ENCODE measurements around the gene KIAA0753.

DNA sequence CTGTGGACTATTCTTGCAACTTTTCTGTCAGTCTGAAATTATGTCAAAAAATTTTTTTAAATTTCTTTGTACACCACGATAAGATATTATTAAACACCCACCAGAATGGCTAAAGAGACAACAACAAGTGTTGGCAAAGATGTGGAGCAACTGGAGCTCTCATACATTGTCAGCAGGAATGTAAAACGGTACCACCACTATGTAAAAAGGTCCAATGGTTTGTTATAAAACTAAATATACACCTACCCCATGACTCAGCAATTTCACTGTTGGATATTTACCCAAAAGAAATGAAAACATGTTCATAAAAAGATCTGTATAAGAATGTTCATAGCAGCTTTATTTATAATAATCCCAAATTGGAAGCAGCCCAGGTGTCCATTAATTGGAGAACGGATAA is 7.2 kb downstream of the KIAA0753 start:
- TF ChIP-seq, protein P1, sequence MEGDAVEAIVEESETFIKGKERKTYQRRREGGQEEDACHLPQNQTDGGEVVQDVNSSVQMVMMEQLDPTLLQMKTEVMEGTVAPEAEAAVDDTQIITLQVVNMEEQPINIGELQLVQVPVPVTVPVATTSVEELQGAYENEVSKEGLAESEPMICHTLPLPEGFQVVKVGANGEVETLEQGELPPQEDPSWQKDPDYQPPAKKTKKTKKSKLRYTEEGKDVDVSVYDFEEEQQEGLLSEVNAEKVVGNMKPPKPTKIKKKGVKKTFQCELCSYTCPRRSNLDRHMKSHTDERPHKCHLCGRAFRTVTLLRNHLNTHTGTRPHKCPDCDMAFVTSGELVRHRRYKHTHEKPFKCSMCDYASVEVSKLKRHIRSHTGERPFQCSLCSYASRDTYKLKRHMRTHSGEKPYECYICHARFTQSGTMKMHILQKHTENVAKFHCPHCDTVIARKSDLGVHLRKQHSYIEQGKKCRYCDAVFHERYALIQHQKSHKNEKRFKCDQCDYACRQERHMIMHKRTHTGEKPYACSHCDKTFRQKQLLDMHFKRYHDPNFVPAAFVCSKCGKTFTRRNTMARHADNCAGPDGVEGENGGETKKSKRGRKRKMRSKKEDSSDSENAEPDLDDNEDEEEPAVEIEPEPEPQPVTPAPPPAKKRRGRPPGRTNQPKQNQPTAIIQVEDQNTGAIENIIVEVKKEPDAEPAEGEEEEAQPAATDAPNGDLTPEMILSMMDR (conservative IDR thresholded peaks at IDR 0.05; ENCODE audit: low read depth, low read length): no peak
- no peak for TF ChIP-seq RFX5 (IDR thresholded peaks at IDR 0.05; ENCODE audit: low read depth, low read length)
- TF ChIP-seq POLR2A (IDR thresholded peaks at IDR 0.05; ENCODE audit: low read depth, low read length): no peak
- no peak for TF ChIP-seq CHD1 (IDR thresholded peaks at IDR 0.05; ENCODE audit: low read depth, low read length)
- TF ChIP-seq BHLHE40 (IDR thresholded peaks at IDR 0.05; ENCODE audit: low read depth, low read length): no peak
- no peak for TF ChIP-seq RCOR1 (IDR thresholded peaks at IDR 0.05; ENCODE audit: insufficient replicate concordance, low read length)
- no peak for TF ChIP-seq CEBPB (IDR thresholded peaks at IDR 0.05; ENCODE audit: low read depth, low read length)
- no peak for TF ChIP-seq MAZ (IDR thresholded peaks at IDR 0.05; ENCODE audit: borderline replicate concordance, low read depth, low read length)
